HG02981 (cell line): ENCODE results near the gene SIDT2.

Experiments used
- ATAC-seq: cut with Tn5 transposase; IDR thresholded peaks from one replicate; pipeline ENCODE4 v1.9.1; 2021; ENCODE audit warnings: mild to moderate bottlenecking, moderate library complexity; ENCODE audit not compliant: unreplicated experiment

The SIDT2 gene

DNA sequence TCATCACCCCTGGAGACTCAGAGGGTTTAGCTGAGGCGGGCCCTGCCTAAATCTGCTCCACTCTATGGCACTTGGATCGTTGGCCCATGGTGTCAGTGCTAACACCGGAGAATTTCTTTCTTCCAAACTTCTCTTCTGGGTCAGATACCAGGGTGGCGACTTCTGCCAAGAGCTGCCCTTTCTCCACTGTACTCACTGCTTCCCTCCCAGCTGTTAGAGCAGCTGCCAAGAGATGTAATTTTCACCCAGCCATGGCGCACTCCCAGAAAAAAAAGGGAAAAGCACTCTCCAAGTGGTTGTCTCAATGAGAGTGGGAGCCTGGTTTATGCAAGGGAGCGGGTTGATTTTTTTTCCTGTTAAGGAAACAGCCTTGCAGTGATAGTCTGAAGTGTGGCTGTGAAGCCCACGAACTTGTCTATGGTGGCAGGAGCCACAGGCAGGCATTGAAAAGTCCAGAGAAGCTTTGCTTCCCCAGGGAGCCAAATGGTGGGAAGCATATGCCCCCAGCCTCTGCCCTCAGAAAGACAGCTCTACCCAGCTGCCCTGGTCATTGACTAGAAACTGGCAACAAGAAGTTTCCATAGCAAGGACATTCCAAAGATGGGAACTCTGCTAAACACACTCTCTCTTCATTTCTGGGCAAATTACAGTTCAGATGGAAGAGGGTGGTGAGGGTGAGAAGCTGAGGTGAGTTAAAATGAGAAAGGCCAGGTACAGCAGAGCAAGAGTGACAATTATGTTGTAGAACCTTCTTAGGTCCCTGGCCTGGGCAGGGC lies 42.6 kb downstream of the SIDT2 start:
- ATAC-seq, result no peak

GRCh38 chr11:117221775-117222517 lies 43.4 kb downstream of the SIDT2 start:
- no peak for ATAC-seq

- ATAC-seq, result no peak
Measured at GRCh38 chr11:117222991-117223740, 44.6 kb downstream of the SIDT2 start.

DNA sequence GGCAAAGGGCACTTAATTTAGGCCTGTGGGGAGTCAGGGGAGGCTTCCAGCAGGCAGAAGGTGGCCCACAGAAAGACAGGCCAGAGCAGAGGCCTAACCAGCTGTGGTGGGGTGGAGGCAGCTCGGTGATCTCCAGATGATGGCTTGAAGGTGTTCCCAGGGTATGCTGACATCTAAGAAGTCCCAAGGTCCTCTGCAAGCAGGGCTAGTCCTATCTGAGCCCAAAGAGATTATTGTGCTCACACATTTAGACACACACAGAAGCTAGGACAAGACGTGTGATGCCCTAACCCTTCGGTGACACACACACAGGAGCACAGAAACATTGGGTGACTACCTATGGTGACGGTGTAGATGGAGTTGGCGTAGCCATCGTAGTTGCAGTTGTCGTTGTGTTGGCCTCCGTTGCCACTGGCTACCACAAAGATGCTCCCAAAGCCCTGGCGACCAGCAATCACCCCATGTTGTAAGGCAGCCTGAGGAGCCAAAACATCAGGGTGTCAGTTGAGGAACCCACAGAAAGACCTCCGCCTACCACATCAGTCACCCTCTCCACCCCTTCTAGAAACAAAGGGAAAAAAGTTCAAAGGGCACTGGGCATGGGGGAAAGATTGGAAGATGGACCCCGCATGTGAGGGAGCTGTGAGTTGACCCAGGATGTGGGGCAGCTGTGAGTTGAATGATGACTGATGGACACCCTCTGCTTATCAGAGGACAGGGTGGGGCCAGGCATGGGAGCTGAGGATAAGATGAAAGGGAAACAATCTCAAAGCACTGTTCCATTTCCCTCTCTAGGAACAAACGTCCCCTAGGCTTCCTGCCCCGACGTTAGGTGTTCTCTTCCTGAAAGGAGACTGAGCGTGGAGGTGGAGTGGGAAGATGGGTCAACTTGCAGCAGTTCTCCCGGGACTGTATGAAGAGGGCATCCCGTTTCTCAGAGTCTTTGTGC lies 45.5 kb downstream of the SIDT2 start:
- no peak for ATAC-seq

- no peak for ATAC-seq
Measured at GRCh38 chr11:117225553-117226170, 47.1 kb downstream of the SIDT2 start.

DNA sequence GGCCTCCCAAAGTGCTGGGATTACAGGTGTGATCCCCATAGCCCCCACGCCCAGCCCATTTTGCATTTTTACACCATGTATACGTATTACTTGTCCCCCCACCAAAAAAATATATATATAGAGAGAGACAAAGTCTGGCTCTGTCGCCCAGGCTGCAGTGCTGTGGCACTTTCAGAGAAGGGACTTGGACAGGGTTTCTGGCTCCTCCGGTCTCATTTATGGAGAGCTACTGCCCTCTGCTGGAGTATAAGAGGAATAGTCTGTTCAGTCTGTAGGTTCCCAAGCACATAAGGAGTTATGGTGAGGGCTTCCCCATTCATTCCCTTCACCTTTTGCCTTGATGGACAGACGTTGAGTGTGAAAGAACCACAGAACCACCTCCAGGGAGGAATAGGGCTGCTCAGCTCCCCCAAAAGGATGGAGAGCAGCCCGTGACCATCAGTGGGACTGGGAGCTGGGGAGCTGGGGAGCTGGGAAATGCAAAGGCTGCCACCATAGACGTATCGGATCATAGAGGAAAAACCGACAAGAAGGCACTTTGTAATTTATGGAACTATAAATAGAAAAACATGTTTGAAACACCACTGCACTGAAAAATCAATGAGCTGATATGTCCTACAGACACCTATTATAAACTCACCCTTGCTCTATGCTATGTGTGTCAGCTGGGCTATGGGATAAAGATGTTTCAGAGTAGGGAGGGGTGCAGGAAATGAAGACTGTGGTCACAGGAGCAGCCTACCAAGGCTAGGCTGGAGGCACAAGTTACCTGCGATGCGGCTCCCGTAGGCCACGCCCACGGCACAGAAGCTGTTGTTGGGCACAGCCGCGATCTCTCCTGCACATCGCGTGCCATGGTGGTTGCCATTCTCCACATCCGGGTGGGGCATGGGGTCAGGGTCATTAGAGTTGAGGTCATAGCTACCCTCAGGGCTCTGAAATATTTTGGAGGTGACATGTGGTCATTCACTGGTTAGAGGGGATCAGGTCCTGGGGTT lies 48.1 kb downstream of the SIDT2 start:
- no peak for ATAC-seq

DNA sequence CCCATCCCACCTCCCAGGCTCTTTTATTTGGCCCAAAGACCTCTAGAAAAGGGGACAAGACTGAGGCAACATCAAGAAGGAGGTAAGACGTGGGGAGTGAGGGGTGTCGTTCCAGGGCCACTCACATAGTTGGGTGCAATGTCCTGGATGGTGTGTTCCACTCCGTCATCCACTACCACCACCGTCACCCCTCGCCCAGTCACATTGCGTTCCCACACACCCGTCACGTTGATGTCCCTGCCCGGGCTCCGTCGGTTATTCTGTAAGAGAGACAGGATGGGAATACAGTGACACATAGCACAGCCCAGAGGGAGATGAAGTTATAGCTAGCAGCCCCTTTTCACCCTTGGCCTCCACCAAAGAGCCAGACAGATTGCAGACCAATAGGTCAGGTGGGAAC lies 49.5 kb downstream of the SIDT2 start:
- no peak for ATAC-seq

DNA sequence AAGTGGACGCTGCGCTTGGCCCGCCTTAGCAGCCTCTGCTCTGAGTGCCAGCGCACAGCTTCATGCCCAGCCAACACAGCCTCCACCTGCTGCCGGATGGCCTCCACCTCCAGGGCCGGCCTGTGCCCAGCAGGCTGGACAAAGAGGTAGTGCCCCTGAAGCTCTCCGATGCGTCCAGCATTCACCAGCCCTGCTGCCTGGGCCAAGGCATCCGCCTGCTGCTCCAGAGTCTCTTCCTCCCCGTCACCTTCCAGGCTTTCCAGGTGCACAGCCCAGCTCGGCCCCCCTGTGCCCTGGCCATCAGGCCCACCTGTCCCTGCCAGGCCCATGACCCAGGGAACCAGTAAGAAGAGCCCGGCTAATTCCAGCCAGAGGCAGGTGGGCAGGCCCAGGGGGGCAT lies 50.9 kb downstream of the SIDT2 start:
- ATAC-seq, result no peak

DNA sequence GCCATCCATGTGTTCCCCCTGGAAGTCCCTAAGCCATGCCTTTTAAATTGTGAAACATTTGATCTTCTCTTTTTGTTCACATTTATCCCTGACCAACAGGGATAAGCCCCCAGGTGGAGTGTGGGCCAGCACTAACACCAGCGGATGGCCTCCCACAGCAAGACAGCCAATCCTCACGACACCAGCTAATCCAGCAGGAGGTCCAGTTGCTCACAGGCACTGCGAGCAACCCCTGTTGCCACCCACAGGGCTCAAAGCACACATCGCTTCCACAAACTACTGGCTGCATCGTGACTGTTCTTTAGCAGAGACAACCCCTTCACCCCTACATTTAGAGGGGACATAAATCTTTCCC lies 51.4 kb downstream of the SIDT2 start:
- no peak for ATAC-seq

DNA sequence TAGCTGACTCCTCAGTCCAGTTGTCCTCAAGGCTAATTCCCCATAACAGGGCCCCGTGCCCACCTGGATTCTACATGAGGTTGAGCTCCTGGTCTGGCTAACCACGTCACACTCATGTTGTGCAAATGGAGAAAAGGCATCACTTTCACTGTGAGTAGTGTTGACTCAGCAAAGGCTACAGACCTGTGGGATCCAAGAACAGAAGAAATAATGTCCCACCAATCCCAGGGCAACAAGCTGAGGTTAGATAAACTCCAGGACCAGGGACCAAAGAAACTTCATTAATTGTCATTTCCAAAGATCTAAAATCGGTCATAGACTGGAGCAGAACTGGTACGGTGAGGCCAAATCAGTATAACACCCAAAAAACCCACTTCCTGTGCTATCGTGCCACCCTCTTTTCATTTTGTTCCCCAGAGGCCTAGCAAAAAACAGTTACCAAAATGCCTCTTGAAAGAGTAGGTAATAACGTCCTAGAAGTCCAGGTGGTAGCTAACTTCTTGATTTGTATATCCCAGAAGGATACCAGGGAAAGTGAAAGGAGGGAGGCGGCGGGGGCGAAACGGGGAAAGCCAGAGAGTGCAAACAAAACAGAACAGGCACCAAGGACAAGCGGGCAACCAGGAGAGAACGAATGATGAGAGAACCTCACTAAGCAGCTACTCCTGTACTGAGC lies 51.9 kb downstream of the SIDT2 start:
- peak; percentile 36 for ATAC-seq

DNA sequence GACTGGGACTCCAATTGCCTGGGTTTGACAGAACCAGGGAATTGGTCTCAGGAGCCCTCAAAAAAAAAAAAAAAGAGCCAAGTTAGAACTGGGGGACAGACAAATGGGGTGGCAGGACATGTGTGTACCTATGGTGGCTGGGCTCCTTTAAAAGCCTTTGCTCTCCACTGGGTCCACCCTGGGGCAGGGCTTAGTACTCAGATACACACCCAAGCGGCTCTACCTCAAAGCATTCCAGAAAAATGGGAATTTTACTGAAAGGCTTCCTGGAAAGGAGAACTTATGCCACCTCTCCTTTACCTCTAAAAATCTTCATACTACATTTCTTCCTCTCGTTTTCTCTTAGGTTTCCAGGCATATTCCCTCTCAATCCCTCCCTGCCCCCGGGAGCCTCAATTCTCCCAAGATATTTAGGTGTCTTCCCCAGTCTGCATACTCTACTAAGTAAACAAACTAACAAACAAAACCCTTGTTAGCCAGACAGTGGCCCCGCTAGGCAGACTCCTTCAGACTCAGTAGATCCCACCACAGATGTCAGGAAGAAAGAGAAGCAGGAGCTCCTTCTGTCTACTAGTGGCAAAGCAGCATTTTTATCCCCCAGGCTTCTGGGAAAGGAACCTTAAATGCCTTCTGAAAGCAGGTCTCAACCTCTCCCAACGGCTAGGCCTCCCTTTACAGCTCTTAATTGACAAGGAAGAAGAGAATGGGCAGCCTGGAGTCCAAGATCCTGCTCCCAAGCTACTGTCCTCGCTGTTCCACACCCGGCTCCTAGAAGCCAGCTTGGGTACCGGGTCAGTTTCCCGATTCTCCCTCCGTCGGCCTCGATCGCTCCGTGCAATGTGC lies 52.7 kb downstream of the SIDT2 start:
- ATAC-seq, result no peak

DNA sequence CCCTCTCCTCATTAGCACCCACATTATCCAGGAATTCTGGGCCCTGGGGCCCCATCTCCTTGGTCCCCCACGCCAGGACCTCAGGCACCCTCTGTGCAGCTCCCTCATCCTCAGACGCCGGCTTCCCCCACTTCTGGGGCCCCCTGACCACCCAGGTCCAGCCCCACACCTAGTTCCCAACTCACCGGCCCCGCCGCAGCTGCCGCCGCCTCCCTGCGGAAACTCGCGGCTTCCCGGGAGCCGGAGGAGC lies 53.2 kb downstream of the SIDT2 start, which contains the start of gene PCSK7:
Gene PCSK7 (minus strand): TSS at position 232 of the 250 bp plus-strand sequence. CDS start 2,229 bp downstream, outside the sequence.
- ATAC-seq, result no peak

DNA sequence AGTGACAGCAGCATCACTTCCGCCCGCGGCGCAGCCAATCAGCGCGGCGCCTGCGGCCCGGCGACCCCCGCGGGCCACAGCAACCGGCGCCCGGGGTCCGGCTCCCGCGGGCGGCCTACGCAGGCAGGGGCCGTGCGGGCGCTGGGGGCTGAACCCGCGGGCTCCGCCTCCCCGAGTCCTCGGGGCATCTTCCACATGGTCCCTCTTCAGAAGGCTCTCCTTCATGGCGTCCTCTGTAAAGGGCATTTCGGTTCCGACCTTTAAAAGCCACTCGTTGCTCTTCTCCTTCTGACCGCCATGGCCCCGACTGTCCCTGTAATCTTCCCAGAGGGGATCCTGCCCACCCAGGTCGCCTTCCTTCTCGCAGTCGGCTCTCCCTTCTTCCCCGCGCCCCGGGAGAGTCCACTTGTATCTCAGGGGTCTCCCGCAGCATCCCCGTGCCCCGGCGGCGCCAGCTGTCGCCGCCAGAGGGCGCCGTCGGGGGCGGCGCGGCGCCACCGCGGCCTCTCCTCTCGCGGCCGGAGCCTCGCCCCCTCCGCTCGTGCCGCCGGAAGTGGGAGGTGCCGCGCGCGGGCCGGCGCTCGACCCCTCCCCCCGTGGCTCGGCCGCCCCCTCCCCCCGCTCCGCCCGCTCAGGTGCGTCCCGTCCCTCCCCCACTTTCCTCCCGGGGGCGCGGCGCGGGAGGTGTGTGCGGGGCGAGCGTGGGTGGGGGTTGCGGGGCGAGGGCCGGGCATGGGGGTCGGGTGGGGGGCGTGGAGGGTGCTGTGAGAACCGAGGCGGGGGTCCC lies 53.7 kb downstream of the SIDT2 start, which contains the start of gene RNF214:
Gene RNF214 (plus strand): TSS at position 580 of the 787 bp plus-strand sequence. CDS start 1,602 bp downstream, outside the sequence.
- ATAC-seq, result peak; percentile 55

DNA sequence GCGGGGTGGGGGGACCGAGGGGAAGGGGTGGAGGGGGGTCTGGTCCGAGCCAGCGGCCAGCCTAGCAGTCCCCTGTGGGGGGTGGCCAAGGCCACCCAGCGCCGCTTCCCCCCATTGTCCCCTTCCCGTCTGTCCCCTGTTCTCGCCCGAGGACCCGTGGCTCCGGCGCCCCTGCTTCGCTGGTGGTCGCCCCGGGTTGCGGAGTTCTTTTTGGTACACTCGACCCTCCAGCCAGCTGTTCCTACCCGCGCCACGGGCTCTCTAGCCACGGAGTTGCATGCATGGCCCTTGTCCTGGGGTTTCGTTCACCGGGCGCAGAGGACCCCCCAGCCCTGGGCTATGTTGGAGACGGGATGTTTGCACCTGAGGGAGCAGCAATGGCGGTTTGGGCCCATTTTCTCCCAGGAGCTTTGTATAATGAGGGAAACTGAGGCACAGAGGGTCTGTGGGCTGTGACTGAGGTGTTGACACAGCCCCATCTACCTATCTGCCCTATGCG lies 54.4 kb downstream of the SIDT2 start:
- no peak for ATAC-seq

- ATAC-seq, result no peak
Measured at GRCh38 chr11:117238221-117238620, 59.7 kb downstream of the SIDT2 start.

DNA sequence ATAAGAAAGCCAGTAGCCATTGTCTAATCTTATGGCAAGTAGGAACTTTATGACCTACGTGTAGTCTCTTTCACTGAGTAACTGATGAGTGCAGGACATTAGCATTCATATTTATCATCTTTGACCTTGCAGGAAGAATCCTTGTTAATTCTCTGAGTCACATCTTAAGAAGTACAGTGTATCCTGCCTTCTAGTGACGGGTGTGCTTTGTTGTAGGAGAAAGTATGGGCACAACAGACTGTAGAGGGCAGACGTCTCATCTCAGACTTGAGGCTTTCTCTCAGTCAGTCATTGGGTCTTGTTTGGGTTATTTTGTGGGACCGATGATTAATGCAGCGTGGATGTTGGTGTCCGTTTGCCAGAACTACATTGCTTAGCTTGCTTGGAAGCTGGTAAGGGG lies 60.8 kb downstream of the SIDT2 start:
- no peak for ATAC-seq
